HepG2 (cell line): ENCODE measurements around the gene CSTPP1. TPM values are rescaled to one million over a fixed set of nuclear protein-coding genes. Genes with fewer than 3 reads are reported as not detected.

ENCODE experiments used
- CREM ChIP-seq, 2 experiments: sonication (generic) in 1 of 2; formaldehyde crosslinking in 1 of 2; IDR thresholded peaks; 2 replicates each; pipeline versions ENCODE4 v1.4.0 to v1.6.1; 2016 to 2020; ENCODE audit warnings: antibody characterized with exemption in 1 of 2, mild to moderate bottlenecking in 1 of 2, missing genetic modification reagents in 1 of 2
- EZH2 ChIP-seq: conservative IDR thresholded peaks from 2 replicates; pipeline ENCODE4 v1.6.1; 2012; ENCODE audit warnings: mild to moderate bottlenecking, low read depth, low read length, moderate library complexity
- HNF4G ChIP-seq, 2 experiments: sonication (generic) in 1 of 2; formaldehyde crosslinking in 1 of 2; IDR thresholded peaks; 2 replicates each; pipeline versions ENCODE4 v1.4.0 to v1.6.1; 2011 to 2020; ENCODE audit warnings: borderline replicate concordance in 2 of 2, low read depth in 2 of 2, mild to moderate bottlenecking in 2 of 2, low read length in 1 of 2, missing genetic modification reagents in 1 of 2, moderate library complexity in 1 of 2
- PRMT3 ChIP-seq: sonication (generic); formaldehyde crosslinking; IDR thresholded peaks from 2 replicates; pipeline ENCODE4 v1.8.1; 2022; ENCODE audit warnings: low read depth, mild to moderate bottlenecking, moderate library complexity, missing genetic modification reagents, borderline replicate concordance
- REPIN1 ChIP-seq: sonication (generic); formaldehyde crosslinking; IDR thresholded peaks from 2 replicates; pipeline ENCODE4 v1.8.0; 2022; ENCODE audit warnings: missing genetic modification reagents, low read depth, mild to moderate bottlenecking, borderline replicate concordance
- U2AF1 ChIP-seq: fragments of 200-400 bp; formaldehyde crosslinking; optimal IDR thresholded peaks from 2 replicates; pipeline ENCODE3; 2017; ENCODE audit warnings: mild to moderate bottlenecking, low read depth, low read length
- ZFP36 ChIP-seq: fragments of 150-350 bp; IDR thresholded peaks from 2 replicates; pipeline ENCODE4 v1.6.1; 2018; ENCODE audit warnings: borderline replicate concordance, low read length, low read depth; ENCODE audit not compliant: partially characterized antibody
- ZNF143 ChIP-seq: sonication (generic); formaldehyde crosslinking; IDR thresholded peaks from 2 replicates; pipeline ENCODE4 v1.4.0; 2020; ENCODE audit warnings: missing genetic modification reagents
- ZNF296 ChIP-seq: sonication (generic); formaldehyde crosslinking; conservative IDR thresholded peaks from 2 replicates; pipeline ENCODE4 v1.5.0; 2020; ENCODE audit warnings: mild to moderate bottlenecking, missing genetic modification reagents
- ZNF720 ChIP-seq: sonication (generic); formaldehyde crosslinking; IDR thresholded peaks from 2 replicates; pipeline ENCODE4 v1.4.0; 2020; ENCODE audit warnings: missing genetic modification reagents
- polyA plus RNA-seq, 8 experiments: library from polyadenylated mRNA; depleted of rRNA in 3 of 8; stranded (reverse) in 7 of 8; unstranded in 1 of 8; fragments of >200 nt; fragmentation: Illumina TruSeq in 4 of 8; extraction: Trizol in 4 of 8; gene quantifications; 2 replicates each; pipeline versions ENCODE4 v1.2.1 to v1.2.3, GENCODE V29; 2011 to 2016; ENCODE audit warnings: low read depth in 4 of 8, missing spikeins in 1 of 8, mixed read lengths in 1 of 8; ENCODE audit not compliant: insufficient read depth in 1 of 8
- total RNA-seq, 5 experiments: library from RNA; depleted of rRNA; stranded (reverse); fragments of >200 nt; fragmentation: Illumina TruSeq; extraction: Trizol; gene quantifications; 2 replicates each; pipeline ENCODE4 v1.2.3, GENCODE V29; 2016; ENCODE audit warnings: low read depth in 1 of 5
- TF ChIP-seq, protein P1 (sequence below): sonication (generic); formaldehyde crosslinking; IDR thresholded peaks from 2 replicates; pipeline ENCODE4 v1.9.0; 2021; ENCODE audit warnings: mild to moderate bottlenecking, missing genetic modification reagents
- TF ChIP-seq, protein P2 (sequence below): IDR thresholded peaks from 2 replicates; pipeline ENCODE4 v1.6.1; 2018; ENCODE audit warnings: missing genetic modification reagents, mild to moderate bottlenecking, missing compliant biosample characterization
- TF ChIP-seq, protein P3 (sequence below): sonication (generic); formaldehyde crosslinking; IDR thresholded peaks from 2 replicates; pipeline ENCODE4 v1.5.1; 2020; ENCODE audit warnings: mild to moderate bottlenecking, missing genetic modification reagents, moderate library complexity

The CSTPP1 gene
- total and polyA plus RNA-seq, 2 of the 13 experiments (the other 11 are each of a cell fraction or from before 2014, with no cell fraction given): 12.3 to 14.6 TPM

DNA sequence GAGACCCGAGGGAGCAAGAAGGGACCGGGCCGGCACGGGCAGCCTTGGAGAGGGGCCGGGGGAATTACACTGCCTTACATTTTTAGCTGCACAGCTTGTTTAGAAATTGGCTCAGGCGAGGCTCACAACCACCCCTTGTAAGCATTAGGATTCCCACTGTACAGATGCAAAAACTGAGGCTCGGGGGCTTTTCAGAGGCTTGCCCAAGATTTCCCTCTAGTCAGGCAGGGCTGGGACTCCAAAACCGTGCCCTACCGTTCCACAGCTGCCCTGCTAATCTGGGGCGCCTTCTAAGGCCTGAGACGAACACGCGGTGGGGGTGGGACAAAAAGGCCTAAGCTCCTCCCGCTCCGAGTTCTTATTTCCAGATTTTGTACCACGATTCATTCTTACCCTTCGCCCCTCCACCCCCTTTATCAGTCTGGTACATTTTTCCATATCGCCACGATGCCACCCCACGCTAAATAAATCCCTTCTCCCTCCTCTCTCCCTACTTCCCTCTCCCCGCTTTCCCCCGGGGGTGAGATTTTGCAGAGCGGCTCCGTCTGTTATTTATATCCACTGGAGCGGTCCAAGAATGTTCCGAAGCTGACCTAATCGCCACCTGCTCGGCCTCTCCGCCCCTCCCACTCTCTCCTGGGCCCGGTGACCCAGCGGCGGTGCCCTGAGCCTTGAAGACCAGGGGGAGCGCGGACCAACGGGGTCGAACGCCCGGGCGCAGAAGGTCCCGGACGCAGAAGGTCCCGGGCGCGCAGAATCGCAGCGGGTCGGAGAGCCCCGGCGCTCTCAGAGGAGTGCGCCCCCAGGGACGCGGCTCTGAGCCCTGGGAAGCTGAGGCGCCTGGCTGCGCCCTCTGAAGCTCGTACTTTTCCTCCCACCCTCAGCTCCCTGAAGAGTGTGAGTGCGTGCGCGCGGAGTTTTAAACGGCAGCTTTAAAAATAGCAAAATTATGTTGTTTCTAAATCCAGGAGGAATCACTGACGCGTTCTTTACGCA lies 250.4 kb downstream of the CSTPP1 start (continued):
- TF ChIP-seq EZH2 (no peak), REPIN1 (CRISPR knock-in tag) (0 out of 2 replicates have a peak, but pooled peaks have one; percentile 9), HNF4G (IDR thresholded peaks at IDR 0.05; ENCODE audit: borderline replicate concordance, low read depth, low read length) (no peak), HNF4G (CRISPR knock-in tag; IDR thresholded peaks at IDR 0.05; ENCODE audit: borderline replicate concordance, low read depth) (no peak), ZNF720 (no peak), CREM (IDR thresholded peaks at IDR 0.05) (no peak), CREM (CRISPR knock-in tag; IDR thresholded peaks at IDR 0.05) (no peak), ZNF296 (no peak), ZNF143 (CRISPR knock-in tag) (no peak), ZFP36 (no peak), PRMT3 (0 out of 2 replicates have a peak, but pooled peaks have one; percentile 28), U2AF1 (no peak)
- TF ChIP-seq, protein P1, sequence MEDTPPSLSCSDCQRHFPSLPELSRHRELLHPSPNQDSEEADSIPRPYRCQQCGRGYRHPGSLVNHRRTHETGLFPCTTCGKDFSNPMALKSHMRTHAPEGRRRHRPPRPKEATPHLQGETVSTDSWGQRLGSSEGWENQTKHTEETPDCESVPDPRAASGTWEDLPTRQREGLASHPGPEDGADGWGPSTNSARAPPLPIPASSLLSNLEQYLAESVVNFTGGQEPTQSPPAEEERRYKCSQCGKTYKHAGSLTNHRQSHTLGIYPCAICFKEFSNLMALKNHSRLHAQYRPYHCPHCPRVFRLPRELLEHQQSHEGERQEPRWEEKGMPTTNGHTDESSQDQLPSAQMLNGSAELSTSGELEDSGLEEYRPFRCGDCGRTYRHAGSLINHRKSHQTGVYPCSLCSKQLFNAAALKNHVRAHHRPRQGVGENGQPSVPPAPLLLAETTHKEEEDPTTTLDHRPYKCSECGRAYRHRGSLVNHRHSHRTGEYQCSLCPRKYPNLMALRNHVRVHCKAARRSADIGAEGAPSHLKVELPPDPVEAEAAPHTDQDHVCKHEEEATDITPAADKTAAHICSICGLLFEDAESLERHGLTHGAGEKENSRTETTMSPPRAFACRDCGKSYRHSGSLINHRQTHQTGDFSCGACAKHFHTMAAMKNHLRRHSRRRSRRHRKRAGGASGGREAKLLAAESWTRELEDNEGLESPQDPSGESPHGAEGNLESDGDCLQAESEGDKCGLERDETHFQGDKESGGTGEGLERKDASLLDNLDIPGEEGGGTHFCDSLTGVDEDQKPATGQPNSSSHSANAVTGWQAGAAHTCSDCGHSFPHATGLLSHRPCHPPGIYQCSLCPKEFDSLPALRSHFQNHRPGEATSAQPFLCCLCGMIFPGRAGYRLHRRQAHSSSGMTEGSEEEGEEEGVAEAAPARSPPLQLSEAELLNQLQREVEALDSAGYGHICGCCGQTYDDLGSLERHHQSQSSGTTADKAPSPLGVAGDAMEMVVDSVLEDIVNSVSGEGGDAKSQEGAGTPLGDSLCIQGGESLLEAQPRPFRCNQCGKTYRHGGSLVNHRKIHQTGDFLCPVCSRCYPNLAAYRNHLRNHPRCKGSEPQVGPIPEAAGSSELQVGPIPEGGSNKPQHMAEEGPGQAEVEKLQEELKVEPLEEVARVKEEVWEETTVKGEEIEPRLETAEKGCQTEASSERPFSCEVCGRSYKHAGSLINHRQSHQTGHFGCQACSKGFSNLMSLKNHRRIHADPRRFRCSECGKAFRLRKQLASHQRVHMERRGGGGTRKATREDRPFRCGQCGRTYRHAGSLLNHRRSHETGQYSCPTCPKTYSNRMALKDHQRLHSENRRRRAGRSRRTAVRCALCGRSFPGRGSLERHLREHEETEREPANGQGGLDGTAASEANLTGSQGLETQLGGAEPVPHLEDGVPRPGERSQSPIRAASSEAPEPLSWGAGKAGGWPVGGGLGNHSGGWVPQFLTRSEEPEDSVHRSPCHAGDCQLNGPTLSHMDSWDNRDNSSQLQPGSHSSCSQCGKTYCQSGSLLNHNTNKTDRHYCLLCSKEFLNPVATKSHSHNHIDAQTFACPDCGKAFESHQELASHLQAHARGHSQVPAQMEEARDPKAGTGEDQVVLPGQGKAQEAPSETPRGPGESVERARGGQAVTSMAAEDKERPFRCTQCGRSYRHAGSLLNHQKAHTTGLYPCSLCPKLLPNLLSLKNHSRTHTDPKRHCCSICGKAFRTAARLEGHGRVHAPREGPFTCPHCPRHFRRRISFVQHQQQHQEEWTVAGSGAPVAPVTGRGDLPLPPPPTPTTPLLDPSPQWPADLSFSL (CRISPR knock-in tag): no peak; the same call in 1 of the 2 replicates
- TF ChIP-seq, protein P2, sequence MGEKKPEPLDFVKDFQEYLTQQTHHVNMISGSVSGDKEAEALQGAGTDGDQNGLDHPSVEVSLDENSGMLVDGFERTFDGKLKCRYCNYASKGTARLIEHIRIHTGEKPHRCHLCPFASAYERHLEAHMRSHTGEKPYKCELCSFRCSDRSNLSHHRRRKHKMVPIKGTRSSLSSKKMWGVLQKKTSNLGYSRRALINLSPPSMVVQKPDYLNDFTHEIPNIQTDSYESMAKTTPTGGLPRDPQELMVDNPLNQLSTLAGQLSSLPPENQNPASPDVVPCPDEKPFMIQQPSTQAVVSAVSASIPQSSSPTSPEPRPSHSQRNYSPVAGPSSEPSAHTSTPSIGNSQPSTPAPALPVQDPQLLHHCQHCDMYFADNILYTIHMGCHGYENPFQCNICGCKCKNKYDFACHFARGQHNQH (CRISPR knock-in tag): no peak
- TF ChIP-seq, protein P3, sequence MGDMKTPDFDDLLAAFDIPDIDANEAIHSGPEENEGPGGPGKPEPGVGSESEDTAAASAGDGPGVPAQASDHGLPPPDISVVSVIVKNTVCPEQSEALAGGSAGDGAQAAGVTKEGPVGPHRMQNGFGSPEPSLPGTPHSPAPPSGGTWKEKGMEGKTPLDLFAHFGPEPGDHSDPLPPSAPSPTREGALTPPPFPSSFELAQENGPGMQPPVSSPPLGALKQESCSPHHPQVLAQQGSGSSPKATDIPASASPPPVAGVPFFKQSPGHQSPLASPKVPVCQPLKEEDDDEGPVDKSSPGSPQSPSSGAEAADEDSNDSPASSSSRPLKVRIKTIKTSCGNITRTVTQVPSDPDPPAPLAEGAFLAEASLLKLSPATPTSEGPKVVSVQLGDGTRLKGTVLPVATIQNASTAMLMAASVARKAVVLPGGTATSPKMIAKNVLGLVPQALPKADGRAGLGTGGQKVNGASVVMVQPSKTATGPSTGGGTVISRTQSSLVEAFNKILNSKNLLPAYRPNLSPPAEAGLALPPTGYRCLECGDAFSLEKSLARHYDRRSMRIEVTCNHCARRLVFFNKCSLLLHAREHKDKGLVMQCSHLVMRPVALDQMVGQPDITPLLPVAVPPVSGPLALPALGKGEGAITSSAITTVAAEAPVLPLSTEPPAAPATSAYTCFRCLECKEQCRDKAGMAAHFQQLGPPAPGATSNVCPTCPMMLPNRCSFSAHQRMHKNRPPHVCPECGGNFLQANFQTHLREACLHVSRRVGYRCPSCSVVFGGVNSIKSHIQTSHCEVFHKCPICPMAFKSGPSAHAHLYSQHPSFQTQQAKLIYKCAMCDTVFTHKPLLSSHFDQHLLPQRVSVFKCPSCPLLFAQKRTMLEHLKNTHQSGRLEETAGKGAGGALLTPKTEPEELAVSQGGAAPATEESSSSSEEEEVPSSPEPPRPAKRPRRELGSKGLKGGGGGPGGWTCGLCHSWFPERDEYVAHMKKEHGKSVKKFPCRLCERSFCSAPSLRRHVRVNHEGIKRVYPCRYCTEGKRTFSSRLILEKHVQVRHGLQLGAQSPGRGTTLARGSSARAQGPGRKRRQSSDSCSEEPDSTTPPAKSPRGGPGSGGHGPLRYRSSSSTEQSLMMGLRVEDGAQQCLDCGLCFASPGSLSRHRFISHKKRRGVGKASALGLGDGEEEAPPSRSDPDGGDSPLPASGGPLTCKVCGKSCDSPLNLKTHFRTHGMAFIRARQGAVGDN (CRISPR knock-in tag): peak; percentile 51
